CD4-positive, alpha-beta T cell treated with Interleukin-15 for 4 hours (primary cell): Measurements from ENCODE around the gene CCDC179.

Experiments used
- DNase-seq: peaks from one replicate; pipeline ENCODE4 v3.0.0-alpha.2; 2020; ENCODE audit warnings: low spot score

Gene CCDC179

DNA sequence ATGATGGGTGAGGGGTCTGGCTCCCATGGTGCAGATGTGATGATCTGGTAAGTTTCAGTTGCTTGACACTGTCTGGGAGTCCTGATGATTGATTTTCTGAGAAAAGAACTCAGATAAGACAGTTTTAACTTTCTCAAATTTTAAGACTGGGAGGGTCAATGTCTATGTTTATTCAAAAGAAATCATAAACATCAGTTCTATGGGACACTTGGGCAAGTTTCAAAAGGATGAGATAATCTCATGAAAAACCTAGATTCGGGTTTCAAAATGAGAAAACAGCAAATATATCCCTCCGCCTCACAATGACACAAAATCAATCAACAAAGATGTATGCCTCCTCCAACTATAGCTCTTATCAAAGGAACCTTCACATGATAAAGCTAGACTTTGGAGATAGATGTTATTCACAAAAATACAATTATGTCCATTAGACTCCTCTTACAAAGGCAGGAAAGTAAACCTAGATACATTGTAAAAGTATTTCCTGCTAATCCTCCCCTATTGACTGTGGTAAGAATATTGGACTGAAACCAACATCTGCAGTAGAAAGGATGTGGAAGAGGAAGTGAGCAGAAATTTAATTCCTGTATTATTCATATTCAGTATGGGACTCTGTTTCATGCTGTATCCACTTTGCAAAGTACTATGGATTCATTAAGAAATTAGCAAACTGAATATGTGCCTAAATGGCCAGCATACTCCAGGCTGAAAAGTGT is 52.3 kb downstream of the CCDC179 start:
- DNase-seq = no peak

DNA sequence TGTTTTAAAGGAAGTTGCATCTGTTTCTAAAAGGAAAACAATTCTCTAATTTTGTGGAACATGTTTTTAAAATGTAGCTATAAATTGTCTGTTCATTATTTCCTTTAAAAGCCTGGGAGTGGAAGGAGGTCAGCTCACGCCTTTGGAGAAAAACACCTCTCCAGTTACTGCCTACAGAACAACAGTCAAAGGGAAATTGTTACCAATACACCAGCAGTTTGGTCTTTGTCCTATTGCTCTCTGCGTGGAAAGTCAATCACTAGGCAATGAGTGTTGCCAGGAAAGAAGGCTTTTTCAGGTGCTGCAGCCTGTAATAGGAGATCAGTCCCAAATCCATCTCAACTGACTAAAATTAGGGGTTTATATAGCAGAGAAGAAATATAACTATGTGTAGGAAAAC is 52.9 kb downstream of the CCDC179 start:
- no peak for DNase-seq

DNA sequence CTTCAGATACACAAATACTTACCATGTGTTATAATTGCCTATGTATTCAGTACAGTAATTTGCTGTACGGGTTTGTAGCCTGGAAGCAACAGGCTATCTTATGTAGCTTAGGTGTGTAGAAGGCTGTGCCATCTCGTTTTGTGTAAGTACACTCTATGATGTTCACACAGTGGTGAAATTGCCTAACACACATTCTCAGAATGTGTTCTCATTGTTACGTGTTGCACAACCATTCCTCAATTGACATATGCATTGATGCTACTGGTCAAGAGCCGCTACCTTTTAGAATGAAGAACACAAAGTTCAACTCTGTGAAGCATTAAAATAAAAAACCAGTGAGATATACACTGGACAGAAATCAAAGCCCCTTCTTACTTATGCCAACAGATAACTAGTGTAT is 57.4 kb downstream of the CCDC179 start:
- DNase-seq = no peak

DNA sequence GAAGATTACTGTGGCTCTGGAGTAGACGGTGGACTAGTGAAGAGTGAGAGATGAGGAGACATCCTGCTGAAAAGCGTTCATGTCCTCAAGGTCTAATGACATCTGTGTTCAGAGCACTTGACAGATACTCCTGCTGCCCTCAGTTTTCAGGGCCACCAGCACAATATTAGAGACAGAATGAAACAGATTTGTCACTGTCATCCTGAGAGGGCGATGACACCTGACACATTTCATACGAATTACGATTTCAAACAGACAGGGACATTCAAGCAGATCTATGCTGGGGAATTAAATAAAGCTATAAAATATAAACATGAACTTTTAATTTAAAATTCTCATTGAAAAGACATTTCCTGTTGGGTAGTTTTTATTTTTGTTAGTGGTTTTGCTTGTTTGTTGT is 59.8 kb downstream of the CCDC179 start:
- no peak for DNase-seq

DNA sequence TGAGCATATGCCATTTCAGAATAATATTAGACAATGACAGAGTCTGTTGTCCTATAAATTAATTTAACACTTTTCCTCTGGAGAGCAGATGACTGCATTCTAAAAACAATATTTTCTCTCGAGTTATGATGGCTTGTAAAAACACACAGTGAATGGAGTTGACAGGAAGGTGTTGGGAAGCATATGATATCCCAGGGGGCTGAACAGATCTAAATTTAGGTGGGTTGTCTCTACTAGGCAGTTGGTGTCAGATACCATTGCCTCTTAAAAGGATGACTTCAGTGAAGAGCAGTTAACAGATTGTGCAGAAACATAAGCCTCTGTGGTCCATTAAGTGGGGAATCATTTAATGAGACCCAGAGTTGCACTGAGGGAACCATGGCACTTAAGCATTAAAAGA is 61.4 kb downstream of the CCDC179 start:
- no peak for DNase-seq

DNA sequence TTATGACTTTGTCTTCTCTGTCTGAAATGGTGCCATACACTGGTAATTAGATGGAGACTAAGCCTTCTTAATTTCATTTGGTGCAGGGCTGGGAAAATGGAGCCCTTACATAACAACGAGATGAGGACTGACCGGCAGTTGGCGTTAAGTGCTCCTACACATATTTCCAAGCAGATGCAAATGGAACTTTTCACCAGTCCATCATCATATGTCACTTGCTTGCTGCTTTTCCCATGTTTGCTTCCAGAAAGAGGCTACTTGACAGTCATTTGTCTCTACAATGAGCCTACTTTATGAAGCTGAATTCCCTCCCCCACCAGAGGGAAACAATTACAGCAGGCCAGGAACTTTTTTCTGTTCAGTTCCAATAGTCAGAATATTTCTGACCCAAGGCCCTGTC is 63.2 kb downstream of the CCDC179 start:
- DNase-seq = no peak
